Heart left ventricle (tissue), 16 donors: Measurements from ENCODE around the gene MAN2A1. TPM values are rescaled to one million over a fixed set of nuclear protein-coding genes. Genes with fewer than 3 reads are reported as not detected.
"Not testable (repeated sequence)": the region's sequence is repeated elsewhere in the genome, so short reads cannot be mapped to it uniquely, and the experiment has no call there.

Experiments used
- ATAC-seq, 4 donors: fragments of 200-7000 bp; cut with Tn5 transposase; one replicate each; pipeline ENCODE4 v1.9.1; 2020 to 2022; ENCODE audit warnings: moderate library complexity in 4 of 4, mild to moderate bottlenecking in 3 of 4, moderate number of reproducible peaks in 1 of 4
- DNase-seq, 5 donors: peaks; one replicate each; pipeline ENCODE4 v3.0.0-alpha.2; 2020
- H3K27ac ChIP-seq, 12 donors: fragments of 200-600 bp; sonication (generic) in 4 of 12; one replicate each; pipeline versions ENCODE4 v1.5.0 to v1.8.0; 2016 to 2022; ENCODE audit warnings: mild to moderate bottlenecking in 2 of 12
- H3K27me3 ChIP-seq, 9 donors: fragments of 200-600 bp; sonication (generic) in 2 of 9; one replicate each; pipeline versions ENCODE4 v1.5.1 to v1.8.0; 2016 to 2022; ENCODE audit warnings: mild to moderate bottlenecking in 3 of 9
- H3K36me3 ChIP-seq, 9 donors: fragments of 200-600 bp; sonication (generic) in 2 of 9; one replicate each; pipeline versions ENCODE4 v1.5.0 to v1.8.0; 2018 to 2022; ENCODE audit warnings: mild to moderate bottlenecking in 2 of 9
- H3K4me1 ChIP-seq, 12 donors: fragments of 200-600 bp; sonication (generic) in 4 of 12; one replicate each; pipeline versions ENCODE4 v1.5.0 to v1.8.0; 2016 to 2022; ENCODE audit warnings: mild to moderate bottlenecking in 3 of 12
- H3K4me3 ChIP-seq, 12 donors: fragments of 200-600 bp; sonication (generic) in 4 of 12; one replicate each; pipeline versions ENCODE4 v1.5.0 to v1.8.0; 2017 to 2022; ENCODE audit warnings: mild to moderate bottlenecking in 9 of 12, moderate library complexity in 4 of 12
- H3K9me3 ChIP-seq, 12 donors: fragments of 200-600 bp; sonication (generic) in 4 of 12; one replicate each; pipeline versions ENCODE4 v1.5.0 to v1.8.0; 2016 to 2022; ENCODE audit warnings: mild to moderate bottlenecking in 1 of 12
- POLR2A ChIP-seq, 2 donors: fragments of 450-650 bp; IDR thresholded peaks; one replicate each; pipeline ENCODE4 v1.6.1; 2017; ENCODE audit warnings: antibody characterized with exemption in 2 of 2, mild to moderate bottlenecking in 2 of 2, moderate library complexity in 2 of 2
- WGBS, 4 donors: extraction: QIAGEN DNeasy Blood & Tissue Kit in 2 of 4; methylation state at CpG; one replicate each; pipeline versions ENCODE4 v1.1.5 to v1.1.7; 2013 to 2018; 5-methylcytosine and 5-hydroxymethylcytosine counted together
- intact Hi-C, 10 donors: fragments of 100-400 bp; cut with DNase I; formaldehyde crosslinking; loops; one replicate each; pipeline versions ENCODE4 v1.11.1 to v1.14.2; 2022
- polyA plus RNA-seq, 2 donors: library from polyadenylated mRNA; stranded (reverse); fragments of 200-250 nt; gene quantifications; one replicate each; pipeline ENCODE4 v1.2.3, GENCODE V29; 2013
- total RNA-seq, 9 donors: library from RNA; depleted of rRNA in 2 of 9; stranded (reverse); fragments of >200 nt in 2 of 9; fragmentation: NEBNext Ultra II Directional in 3 of 9; extraction: Animal tissue kit (Norgen Biotek cat#: 25700) in 3 of 9; gene quantifications; one replicate each; pipeline versions ENCODE4 v1.1.0 to v1.2.4, GENCODE V29; 2016 to 2023
- TF ChIP-seq, protein P1 (sequence below), 12 donors: fragments of 200-600 bp; sonication (generic) in 4 of 12; IDR thresholded peaks; one replicate each; pipeline versions ENCODE4 v1.5.0 to v1.8.0; 2018 to 2022; ENCODE audit warnings: antibody characterized with exemption in 12 of 12, mild to moderate bottlenecking in 5 of 12
- donor health status: ischemic (EF 13 %, LVEDD 7.1; RV severe dilation, severe dysfunction).
- donor health status: healthy with polysubstance abuse.
- donor health status: DM: no; HTN: yes; CAD: no.
- donor health status: DM: no; HTN: no; CAD: no.
- donor health status: ischemic (EF 25% LVEDD 6.9; RV normal size, moderate dysfunction).
- donor health status: ischemic (EF 25% LVEDD 5.7; RV mildly dilated, moderate dysfunction).
- donor health status: healthy.
- donor health status: DM: yes; HTN: yes; CAD: no.
- donor health status: ischemic (EF 35%, LVEDD 5.7; RV mildly dilated, moderate dysfunction).
- donor health status: nonischemic (EF 11% LVEDD 7.7; RV severe dilation, severe dysfunction).
- donor health status: DM: yes; HTN: yes; CAD: no.
- donor health status: PGD.
- donor health status: ischemic (EF 29% LVEDD 5.4; RV normal size, mild dysfunction).
- donor health status: nonischemic (EF 23%, LVEDD 6.1; RV moderate dilation, normal function).

The MAN2A1 gene
- total and polyA plus RNA-seq, 11 donors: 2.0 to 22.9 (median 7.8) TPM

DNA sequence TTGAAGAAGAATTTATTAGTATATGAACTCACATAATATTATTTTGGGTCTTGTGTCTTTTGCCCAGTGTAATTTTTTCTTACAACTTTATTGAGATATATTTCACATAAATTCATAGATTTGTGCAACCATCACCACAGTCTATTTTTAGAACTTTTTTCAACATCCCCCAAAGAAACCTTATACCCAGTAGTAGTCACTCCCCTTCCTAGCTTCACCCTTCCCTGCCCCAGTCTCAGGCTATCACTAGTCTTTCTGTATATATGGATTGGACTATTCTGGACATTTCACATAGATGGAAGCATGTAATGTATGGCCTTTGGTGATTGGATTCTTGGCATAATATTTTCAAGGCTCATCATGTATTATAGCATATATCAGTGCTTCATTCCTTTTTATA is 67.8 kb downstream of the MAN2A1 start:
- DNase-seq (no peak), ATAC-seq (no peak)
- Histone ChIP-seq H3K9me3 (peaks cover 0 to 11% (median 0%) of the 10 kb centered on the region in 12 donors), H3K27me3 (no peaks in the 10 kb centered on the region), H3K27ac (no peak overlapping the region), H3K36me3 (peaks cover 0 to 13% (median 0%) of the 10 kb centered on the region in 9 donors), H3K4me1 (peaks cover 0 to 14% (median 4%) of the 10 kb centered on the region in 12 donors), H3K4me3 (no peak overlapping the region)
- TF ChIP-seq POLR2A (IDR thresholded peaks at IDR 0.05): no peak
- TF ChIP-seq, protein P1, sequence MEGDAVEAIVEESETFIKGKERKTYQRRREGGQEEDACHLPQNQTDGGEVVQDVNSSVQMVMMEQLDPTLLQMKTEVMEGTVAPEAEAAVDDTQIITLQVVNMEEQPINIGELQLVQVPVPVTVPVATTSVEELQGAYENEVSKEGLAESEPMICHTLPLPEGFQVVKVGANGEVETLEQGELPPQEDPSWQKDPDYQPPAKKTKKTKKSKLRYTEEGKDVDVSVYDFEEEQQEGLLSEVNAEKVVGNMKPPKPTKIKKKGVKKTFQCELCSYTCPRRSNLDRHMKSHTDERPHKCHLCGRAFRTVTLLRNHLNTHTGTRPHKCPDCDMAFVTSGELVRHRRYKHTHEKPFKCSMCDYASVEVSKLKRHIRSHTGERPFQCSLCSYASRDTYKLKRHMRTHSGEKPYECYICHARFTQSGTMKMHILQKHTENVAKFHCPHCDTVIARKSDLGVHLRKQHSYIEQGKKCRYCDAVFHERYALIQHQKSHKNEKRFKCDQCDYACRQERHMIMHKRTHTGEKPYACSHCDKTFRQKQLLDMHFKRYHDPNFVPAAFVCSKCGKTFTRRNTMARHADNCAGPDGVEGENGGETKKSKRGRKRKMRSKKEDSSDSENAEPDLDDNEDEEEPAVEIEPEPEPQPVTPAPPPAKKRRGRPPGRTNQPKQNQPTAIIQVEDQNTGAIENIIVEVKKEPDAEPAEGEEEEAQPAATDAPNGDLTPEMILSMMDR (IDR thresholded peaks at IDR 0.05): no peak
- intact Hi-C loops: no loop called here

DNA sequence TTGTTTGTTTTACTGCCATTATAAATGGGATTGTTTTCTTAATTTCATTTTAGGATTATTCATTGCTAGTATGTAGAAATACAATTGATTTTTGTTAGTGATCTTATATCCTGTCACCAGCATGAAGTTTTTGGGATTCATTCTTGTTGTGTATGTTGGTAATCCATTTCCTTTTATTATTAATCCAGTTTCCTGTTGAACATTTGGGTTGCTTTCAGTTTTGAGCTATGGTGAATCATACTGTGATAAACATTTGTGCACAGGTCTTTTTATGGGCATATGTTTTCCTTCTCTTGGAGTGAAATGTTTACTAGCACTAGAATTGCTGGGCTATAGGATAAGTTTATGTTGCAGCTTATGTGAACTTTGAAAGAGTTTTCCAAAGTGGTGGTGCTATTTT is 69.6 kb downstream of the MAN2A1 start:
- DNase-seq (no peak), ATAC-seq (no peak)
- TF ChIP-seq POLR2A (IDR thresholded peaks at IDR 0.05): no peak
- TF ChIP-seq, protein P1 (IDR thresholded peaks at IDR 0.05): no peak
- peak overlapping the region in 2 of 12 donors; percentile 16 to 58 for H3K27ac ChIP-seq
- H3K4me1 ChIP-seq: peaks cover 0 to 14% (median 4%) of the 10 kb centered on the region in 12 donors
- no peaks in the 10 kb centered on the region for H3K27me3 ChIP-seq
- H3K36me3 ChIP-seq: peaks cover 0 to 25% (median 0%) of the 10 kb centered on the region in 9 donors
- H3K4me3 ChIP-seq: no peak overlapping the region
- peaks cover 0 to 22% (median 0%) of the 10 kb centered on the region in 12 donors for H3K9me3 ChIP-seq
- intact Hi-C loops: no loop called here

DNA sequence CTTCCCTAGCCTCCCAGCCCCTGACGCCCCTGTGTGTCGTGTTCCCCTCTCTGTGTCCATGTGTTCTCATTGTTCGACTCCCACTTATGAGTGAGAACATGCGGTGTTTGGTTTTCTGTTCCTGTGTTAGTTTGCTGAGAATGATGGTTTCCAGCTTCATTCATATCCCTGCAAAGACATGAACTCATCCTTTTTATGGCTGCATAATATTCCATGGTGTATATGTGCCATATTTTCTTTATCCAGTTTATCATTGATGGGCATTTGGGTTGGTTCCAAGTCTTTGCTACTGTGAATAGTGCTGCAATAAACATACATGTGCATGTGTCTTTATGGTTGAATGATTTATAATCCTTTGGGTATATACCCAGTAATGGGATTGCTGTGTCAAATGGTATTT is 70.4 kb downstream of the MAN2A1 start:
- 97 to 99% (median 99%) methylated on average over 4 of the region's 4 CpGs for WGBS, 4 donors
- not testable (repeated sequence) for ATAC-seq
- peaks cover 0 to 25% (median 0%) of the 10 kb centered on the region in 9 donors for H3K36me3 ChIP-seq

DNA sequence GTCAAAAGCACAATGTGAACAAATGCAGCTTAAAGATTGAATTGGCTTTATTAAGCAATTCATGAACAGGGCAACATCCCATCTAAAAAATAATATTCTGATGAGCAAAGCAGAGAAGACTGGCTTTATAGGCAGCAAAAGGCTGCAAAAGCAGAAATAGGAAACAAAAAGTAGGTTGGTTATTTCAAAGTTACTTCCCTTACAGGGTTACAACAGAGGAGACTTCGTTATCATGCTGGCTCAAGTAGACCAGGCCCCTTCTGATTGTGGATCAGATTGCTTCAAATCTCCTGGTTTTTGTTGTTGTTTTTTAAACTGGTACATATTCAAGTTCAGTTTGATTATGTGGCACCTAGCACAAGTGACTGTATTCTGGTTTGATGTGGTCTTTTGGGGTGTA is 73.1 kb downstream of the MAN2A1 start:
- DNase-seq (no peak), ATAC-seq (no peak)
- H3K27ac ChIP-seq: peak overlapping the region in 1 of 12 donors; percentile 3
- peaks cover 0 to 20% (median 6%) of the 10 kb centered on the region in 9 donors for H3K36me3 ChIP-seq
- H3K9me3 ChIP-seq: peaks cover 0 to 22% (median 0%) of the 10 kb centered on the region in 12 donors
- TF ChIP-seq POLR2A (IDR thresholded peaks at IDR 0.05): no peak
- TF ChIP-seq, protein P1 (IDR thresholded peaks at IDR 0.05): no peak
- no peaks in the 10 kb centered on the region for H3K27me3 ChIP-seq
- H3K4me3 ChIP-seq: no peak overlapping the region
- WGBS, 4 donors: 90 to 93% (median 92%) methylated on average over 1 of the region's 1 CpG
- intact Hi-C loops: no loop called here
- peaks cover 0 to 13% (median 0%) of the 10 kb centered on the region in 12 donors for H3K4me1 ChIP-seq

More for the DNA sequence above, 70.4 kb downstream of the MAN2A1 start:
- H3K27ac ChIP-seq, H3K4me3 ChIP-seq, intact Hi-C loops, DNase-seq, H3K27me3 ChIP-seq: not testable (repeated sequence)
- Histone ChIP-seq H3K9me3 (peaks cover 0 to 22% (median 0%) of the 10 kb centered on the region in 12 donors), H3K4me1 (peaks cover 0 to 14% (median 4%) of the 10 kb centered on the region in 12 donors)
